Fibroblast of lung (primary cell): ENCODE results near the gene ARHGEF26. TPM values are rescaled to one million over a fixed set of nuclear protein-coding genes. Genes with fewer than 3 reads are reported as not detected.

ENCODE experiments used
- DNase-seq, 2 donors: peaks; one replicate each; pipeline versions ENCODE4 v3.0.0 to v3.0.0-alpha.2; 2010; ENCODE audit warnings: low read depth in 2 of 2
- H2AFZ ChIP-seq: 2 replicates; pipeline ENCODE4 v1.5.1; 2012; ENCODE audit warnings: low read length, control low read depth, inconsistent platforms
- H3K27ac ChIP-seq: 2 replicates; pipeline ENCODE4 v1.5.1; 2011; ENCODE audit warnings: low read length, control low read depth; ENCODE audit not compliant: insufficient read depth
- H3K27me3 ChIP-seq: 2 replicates; pipeline ENCODE4 v1.5.1; 2011; ENCODE audit warnings: mild to moderate bottlenecking, low read length; ENCODE audit not compliant: control insufficient read depth, insufficient read depth
- H3K36me3 ChIP-seq: 2 replicates; pipeline ENCODE4 v1.5.1; 2011; ENCODE audit warnings: low read length; ENCODE audit not compliant: control insufficient read depth, insufficient read depth
- H3K4me1 ChIP-seq: 2 replicates; pipeline ENCODE4 v1.5.1; 2011; ENCODE audit warnings: low read length; ENCODE audit not compliant: control insufficient read depth, insufficient read depth; ENCODE audit errors: extremely low read depth
- H3K4me2 ChIP-seq: 2 replicates; pipeline ENCODE4 v1.5.1; 2011; ENCODE audit warnings: low read length, control low read depth; ENCODE audit not compliant: insufficient read depth; ENCODE audit errors: extremely low read depth
- H3K4me3 ChIP-seq, 4 experiments: fragments of 200-600 bp in 1 of 4; sonication (generic) in 1 of 4; replicated peaks in 1 of 4; 2 replicates each; pipeline ENCODE4 v1.5.1; 2011 to 2016; ENCODE audit warnings: low read length in 4 of 4, low read depth in 3 of 4, mild to moderate bottlenecking in 3 of 4, control low read depth in 2 of 4, inconsistent platforms in 1 of 4, mixed read lengths in 1 of 4; ENCODE audit not compliant: insufficient read depth in 1 of 4; ENCODE audit errors: control extremely low read depth in 1 of 4
- H3K79me2 ChIP-seq: 2 replicates; pipeline ENCODE4 v1.5.1; 2012; ENCODE audit warnings: mild to moderate bottlenecking, low read length, inconsistent platforms; ENCODE audit not compliant: control insufficient read depth, insufficient read depth
- H3K9ac ChIP-seq: 2 replicates; pipeline ENCODE4 v1.5.1; 2011; ENCODE audit warnings: mild to moderate bottlenecking, low read length, control low read depth; ENCODE audit not compliant: insufficient read depth
- H3K9me3 ChIP-seq: 2 replicates; pipeline ENCODE4 v1.5.1; 2012; ENCODE audit warnings: low read depth, low read length; ENCODE audit not compliant: control insufficient read depth, insufficient read depth
- H4K20me1 ChIP-seq: 2 replicates; pipeline ENCODE4 v1.5.1; 2011; ENCODE audit warnings: low read length; ENCODE audit not compliant: control insufficient read depth, insufficient read depth; ENCODE audit errors: extremely low read depth
- EZH2 ChIP-seq: IDR thresholded peaks from 2 replicates; pipeline ENCODE4 v1.5.1; 2012; ENCODE audit warnings: low read length, control low read depth, mild to moderate bottlenecking; ENCODE audit errors: missing control alignments
- polyA plus RNA-seq, 2 donors: library from polyadenylated mRNA; depleted of rRNA in 1 of 2; stranded (reverse) in 1 of 2; unstranded in 1 of 2; fragments of >200 nt; gene quantifications; 2 replicates each; pipeline ENCODE4 v1.2.1, GENCODE V29; 2011 to 2012; ENCODE audit warnings: missing spikeins in 1 of 2
- total RNA-seq: library from RNA; depleted of rRNA; stranded (reverse); fragments of >200 nt; gene quantifications from 2 replicates; pipeline ENCODE4 v1.2.1, GENCODE V29; 2014
- TF ChIP-seq, protein P1 (sequence below), 2 donors: IDR thresholded peaks in 1 of 2; conservative IDR thresholded peaks in 1 of 2; 1 replicate in 1 of 2; 2 replicates in 1 of 2; pipeline ENCODE4 v1.5.1; 2011 to 2012; ENCODE audit warnings: low read length in 2 of 2, control low read depth in 1 of 2, inconsistent platforms in 1 of 2, low read depth in 1 of 2, mild to moderate bottlenecking in 1 of 2

ARHGEF26 gene
- total and polyA plus RNA-seq, 2 donors (not counting 1 experiment from before 2014, with no cell fraction given) = 0.72 to 2.1 TPM

DNA sequence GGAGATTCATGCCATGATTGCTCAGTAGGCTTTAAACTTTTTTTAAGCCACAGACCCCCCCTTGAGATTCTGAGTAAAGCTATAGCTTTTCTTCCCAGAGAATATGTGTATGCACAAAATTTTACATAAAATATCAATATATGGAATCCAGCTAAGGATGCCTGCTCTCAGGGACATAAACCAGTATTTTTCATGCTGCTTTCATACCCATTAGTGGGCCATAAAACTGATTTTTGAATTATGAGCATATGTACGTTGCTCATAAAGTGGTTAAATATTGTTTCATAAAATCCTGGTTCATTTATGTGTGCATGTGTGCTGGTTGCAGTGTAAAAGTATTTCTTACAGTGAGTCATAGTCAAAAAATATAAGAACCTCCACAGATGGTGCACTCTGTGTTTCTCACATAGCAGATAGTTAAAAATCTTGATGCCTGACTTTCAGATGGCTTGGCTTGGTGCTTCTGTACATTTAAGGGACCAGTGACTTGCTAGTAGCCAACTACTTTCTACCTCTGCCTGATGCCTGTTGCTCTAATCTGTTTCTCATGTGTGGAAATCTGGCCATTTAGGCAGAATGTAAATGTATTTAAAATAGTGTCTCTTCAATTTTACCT lies 71.9 kb downstream of the ARHGEF26 start:
- TF ChIP-seq, protein P1, sequence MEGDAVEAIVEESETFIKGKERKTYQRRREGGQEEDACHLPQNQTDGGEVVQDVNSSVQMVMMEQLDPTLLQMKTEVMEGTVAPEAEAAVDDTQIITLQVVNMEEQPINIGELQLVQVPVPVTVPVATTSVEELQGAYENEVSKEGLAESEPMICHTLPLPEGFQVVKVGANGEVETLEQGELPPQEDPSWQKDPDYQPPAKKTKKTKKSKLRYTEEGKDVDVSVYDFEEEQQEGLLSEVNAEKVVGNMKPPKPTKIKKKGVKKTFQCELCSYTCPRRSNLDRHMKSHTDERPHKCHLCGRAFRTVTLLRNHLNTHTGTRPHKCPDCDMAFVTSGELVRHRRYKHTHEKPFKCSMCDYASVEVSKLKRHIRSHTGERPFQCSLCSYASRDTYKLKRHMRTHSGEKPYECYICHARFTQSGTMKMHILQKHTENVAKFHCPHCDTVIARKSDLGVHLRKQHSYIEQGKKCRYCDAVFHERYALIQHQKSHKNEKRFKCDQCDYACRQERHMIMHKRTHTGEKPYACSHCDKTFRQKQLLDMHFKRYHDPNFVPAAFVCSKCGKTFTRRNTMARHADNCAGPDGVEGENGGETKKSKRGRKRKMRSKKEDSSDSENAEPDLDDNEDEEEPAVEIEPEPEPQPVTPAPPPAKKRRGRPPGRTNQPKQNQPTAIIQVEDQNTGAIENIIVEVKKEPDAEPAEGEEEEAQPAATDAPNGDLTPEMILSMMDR (conservative IDR thresholded peaks at IDR 0.05 in 1 of 2, IDR thresholded peaks at IDR 0.05 in 1 of 2; ENCODE audit: low read depth in 1 of 2, low read length in 2 of 2) = no peak
- TF ChIP-seq EZH2 = no peak
- Histone ChIP-seq H3K27ac (no peak overlapping the region), H3K9ac (no peak overlapping the region), H4K20me1 (no peaks in the 10 kb centered on the region), H3K27me3 (no peaks in the 10 kb centered on the region), H2AFZ (no peak overlapping the region), H3K4me3 (no peak overlapping the region), H3K79me2 (no peaks in the 10 kb centered on the region), H3K36me3 (no peaks in the 10 kb centered on the region), H3K4me2 (no peak overlapping the region), H3K9me3 (no peaks in the 10 kb centered on the region), H3K4me1 (no peaks in the 10 kb centered on the region)
- peak; percentile 7 to 16 for DNase-seq

DNA sequence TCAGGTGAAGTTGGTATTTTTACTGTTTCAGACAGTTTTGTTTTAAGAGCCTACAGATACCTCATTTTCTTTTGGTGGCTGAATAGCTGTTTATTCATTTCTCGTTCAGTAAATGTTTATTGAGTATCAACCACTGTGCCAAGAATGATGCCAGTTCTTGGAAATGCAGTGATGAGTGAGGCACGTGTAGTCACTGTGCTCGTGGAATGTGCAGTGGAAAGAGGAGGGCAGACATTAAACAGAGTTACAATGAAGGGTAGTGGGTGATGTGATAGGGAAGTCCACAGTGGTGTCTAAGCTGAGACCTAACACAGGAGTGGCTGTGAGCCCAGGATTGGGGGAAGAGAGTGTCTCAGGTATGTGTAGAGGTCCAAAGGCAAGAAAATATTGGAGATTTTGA lies 73.7 kb downstream of the ARHGEF26 start:
- H3K4me2 ChIP-seq = no peak overlapping the region
- no peak overlapping the region for H3K4me3 ChIP-seq
- no peaks in the 10 kb centered on the region for H4K20me1 ChIP-seq
- H3K27me3 ChIP-seq = no peaks in the 10 kb centered on the region
- H3K79me2 ChIP-seq = no peaks in the 10 kb centered on the region
- no peak overlapping the region for H2AFZ ChIP-seq
- DNase-seq = no peak
- H3K9ac ChIP-seq = no peak overlapping the region
- no peaks in the 10 kb centered on the region for H3K9me3 ChIP-seq
- TF ChIP-seq, protein P1 (conservative IDR thresholded peaks at IDR 0.05 in 1 of 2, IDR thresholded peaks at IDR 0.05 in 1 of 2; ENCODE audit: low read depth in 1 of 2, low read length in 2 of 2) = no peak
- TF ChIP-seq EZH2 = no peak
- H3K27ac ChIP-seq = no peak overlapping the region
- no peaks in the 10 kb centered on the region for H3K36me3 ChIP-seq
- no peaks in the 10 kb centered on the region for H3K4me1 ChIP-seq

DNA sequence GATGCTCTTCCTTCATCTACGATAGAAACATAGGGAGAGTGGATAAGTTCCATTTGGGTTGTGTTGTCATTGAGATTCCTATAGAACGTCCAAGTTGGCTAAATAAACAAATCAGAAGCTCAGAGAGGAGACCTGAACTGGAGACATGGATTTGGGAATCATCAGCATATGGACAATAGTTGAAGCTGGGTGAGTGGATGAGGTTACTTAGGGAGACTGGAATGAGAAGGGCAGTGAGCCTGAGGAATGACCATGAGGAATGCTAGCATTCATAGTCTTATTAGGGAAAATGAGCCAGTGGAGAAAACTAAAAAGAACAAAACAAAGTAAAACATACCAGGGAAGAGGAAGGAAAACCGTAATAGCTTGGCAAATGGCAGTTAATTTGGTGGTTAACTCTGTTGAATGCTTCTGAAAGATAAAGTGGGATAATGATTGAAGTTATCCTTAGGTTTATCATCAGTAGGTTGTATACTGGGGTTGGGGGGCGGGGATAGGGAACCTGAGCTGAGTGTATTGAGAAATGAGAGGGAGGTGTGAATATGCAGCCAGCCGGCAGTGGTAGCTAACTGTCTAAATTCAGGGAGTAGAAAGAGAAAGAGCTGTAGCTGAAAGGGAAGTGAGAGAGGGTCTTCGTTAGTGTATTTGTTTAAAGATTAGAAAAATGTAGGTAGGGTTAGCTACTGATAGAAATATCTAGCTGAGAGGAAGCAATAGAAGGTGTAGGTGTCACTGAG lies 74.6 kb downstream of the ARHGEF26 start:
- H3K27me3 ChIP-seq = no peaks in the 10 kb centered on the region
- no peak overlapping the region for H2AFZ ChIP-seq
- H3K4me3 ChIP-seq = no peak overlapping the region
- H3K9me3 ChIP-seq = no peaks in the 10 kb centered on the region
- H3K4me1 ChIP-seq = no peaks in the 10 kb centered on the region
- H3K4me2 ChIP-seq = no peak overlapping the region
- H3K9ac ChIP-seq = no peak overlapping the region
- no peak for TF ChIP-seq EZH2
- TF ChIP-seq, protein P1 (conservative IDR thresholded peaks at IDR 0.05 in 1 of 2, IDR thresholded peaks at IDR 0.05 in 1 of 2; ENCODE audit: low read depth in 1 of 2, low read length in 2 of 2) = no peak
- no peaks in the 10 kb centered on the region for H4K20me1 ChIP-seq
- no peaks in the 10 kb centered on the region for H3K36me3 ChIP-seq
- DNase-seq = no peak
- no peak overlapping the region for H3K27ac ChIP-seq
- no peaks in the 10 kb centered on the region for H3K79me2 ChIP-seq
